Neural cell (in vitro differentiated cells): ENCODE results near the gene DMTF1.

Experiments used
- EP300 ChIP-seq: fragments of 450-650 bp; conservative IDR thresholded peaks from 2 replicates; pipeline ENCODE4 v1.6.1; 2014; ENCODE audit warnings: antibody characterized with exemption, mild to moderate bottlenecking, moderate library complexity; ENCODE audit not compliant: poor library complexity, severe bottlenecking
- EZH2 ChIP-seq: fragments of 200-600, 300-800 bp; shearing (Covaris generic), sonication (generic); IDR thresholded peaks from 2 replicates; pipeline ENCODE4 v1.6.1; 2014; ENCODE audit warnings: antibody characterized with exemption, low read length, borderline replicate concordance, mild to moderate bottlenecking; ENCODE audit not compliant: insufficient read depth, poor library complexity, severe bottlenecking
- MXI1 ChIP-seq: fragments of 450-650 bp; conservative IDR thresholded peaks from 2 replicates; pipeline ENCODE4 v1.6.1; 2014; ENCODE audit warnings: antibody characterized with exemption, mild to moderate bottlenecking; ENCODE audit not compliant: poor library complexity, severe bottlenecking
- POLR2AphosphoS5 ChIP-seq: IDR thresholded peaks from 2 replicates; pipeline ENCODE4 v1.6.1; 2012
- RAD21 ChIP-seq: fragments of 450-650 bp; conservative IDR thresholded peaks from 2 replicates; pipeline ENCODE4 v1.6.1; 2014; ENCODE audit warnings: antibody characterized with exemption, mild to moderate bottlenecking, moderate library complexity
- REST ChIP-seq: IDR thresholded peaks from 2 replicates; pipeline ENCODE4 v1.6.1; 2012; ENCODE audit warnings: borderline replicate concordance
- SMC3 ChIP-seq: fragments of 450-650 bp; conservative IDR thresholded peaks from 2 replicates; pipeline ENCODE4 v1.6.1; 2014; ENCODE audit warnings: antibody characterized with exemption, mild to moderate bottlenecking, moderate library complexity; ENCODE audit not compliant: poor library complexity
- TAF1 ChIP-seq: IDR thresholded peaks from 2 replicates; pipeline ENCODE4 v1.6.1; 2012; ENCODE audit warnings: low read depth
- TF ChIP-seq, protein P1 (sequence below): fragments of 450-650 bp; IDR thresholded peaks from 2 replicates; pipeline ENCODE4 v1.5.1; 2014; ENCODE audit warnings: antibody characterized with exemption, mild to moderate bottlenecking, moderate library complexity; ENCODE audit not compliant: poor library complexity, severe bottlenecking

DNA sequence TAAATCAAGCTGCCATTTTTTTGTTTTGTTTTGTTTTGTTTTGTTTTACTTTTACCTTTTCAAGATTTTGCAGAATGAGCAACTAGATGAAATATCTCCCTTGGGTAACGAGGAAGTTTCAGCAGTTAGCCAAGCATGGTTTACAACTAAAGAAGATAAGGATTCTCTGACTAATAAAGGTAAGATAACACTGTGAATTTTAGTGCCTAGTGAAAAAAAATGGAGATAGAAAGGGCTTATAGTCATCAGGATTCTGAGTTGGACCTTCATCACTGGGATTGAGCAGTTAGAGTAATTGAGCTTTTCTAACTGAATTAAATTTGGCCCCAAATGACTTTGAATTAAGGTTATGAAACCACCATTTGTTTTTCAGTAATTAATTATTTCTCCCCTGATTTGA, 21.2 kb downstream of the DMTF1 start:
- TF ChIP-seq POLR2AphosphoS5, result no peak
- TF ChIP-seq, protein P1, sequence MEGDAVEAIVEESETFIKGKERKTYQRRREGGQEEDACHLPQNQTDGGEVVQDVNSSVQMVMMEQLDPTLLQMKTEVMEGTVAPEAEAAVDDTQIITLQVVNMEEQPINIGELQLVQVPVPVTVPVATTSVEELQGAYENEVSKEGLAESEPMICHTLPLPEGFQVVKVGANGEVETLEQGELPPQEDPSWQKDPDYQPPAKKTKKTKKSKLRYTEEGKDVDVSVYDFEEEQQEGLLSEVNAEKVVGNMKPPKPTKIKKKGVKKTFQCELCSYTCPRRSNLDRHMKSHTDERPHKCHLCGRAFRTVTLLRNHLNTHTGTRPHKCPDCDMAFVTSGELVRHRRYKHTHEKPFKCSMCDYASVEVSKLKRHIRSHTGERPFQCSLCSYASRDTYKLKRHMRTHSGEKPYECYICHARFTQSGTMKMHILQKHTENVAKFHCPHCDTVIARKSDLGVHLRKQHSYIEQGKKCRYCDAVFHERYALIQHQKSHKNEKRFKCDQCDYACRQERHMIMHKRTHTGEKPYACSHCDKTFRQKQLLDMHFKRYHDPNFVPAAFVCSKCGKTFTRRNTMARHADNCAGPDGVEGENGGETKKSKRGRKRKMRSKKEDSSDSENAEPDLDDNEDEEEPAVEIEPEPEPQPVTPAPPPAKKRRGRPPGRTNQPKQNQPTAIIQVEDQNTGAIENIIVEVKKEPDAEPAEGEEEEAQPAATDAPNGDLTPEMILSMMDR, result no peak
- TF ChIP-seq REST, result no peak
- TF ChIP-seq MXI1, result no peak
- TF ChIP-seq EZH2, result no peak
- TF ChIP-seq RAD21, result no peak
- TF ChIP-seq TAF1, result no peak
- no peak for TF ChIP-seq EP300
- TF ChIP-seq SMC3, result no peak
